Activated CD4-positive, alpha-beta T cell treated with anti-CD3 and anti-CD28 coated beads, Interleukin-2, amount 50 U/mL, for 4 hours (primary cell): Measurements from ENCODE around the gene DHX32.

Experiments
- DNase-seq, 2 experiments: peaks; one replicate each; pipeline ENCODE4 v3.0.0-alpha.2; 2020

Gene DHX32

DNA sequence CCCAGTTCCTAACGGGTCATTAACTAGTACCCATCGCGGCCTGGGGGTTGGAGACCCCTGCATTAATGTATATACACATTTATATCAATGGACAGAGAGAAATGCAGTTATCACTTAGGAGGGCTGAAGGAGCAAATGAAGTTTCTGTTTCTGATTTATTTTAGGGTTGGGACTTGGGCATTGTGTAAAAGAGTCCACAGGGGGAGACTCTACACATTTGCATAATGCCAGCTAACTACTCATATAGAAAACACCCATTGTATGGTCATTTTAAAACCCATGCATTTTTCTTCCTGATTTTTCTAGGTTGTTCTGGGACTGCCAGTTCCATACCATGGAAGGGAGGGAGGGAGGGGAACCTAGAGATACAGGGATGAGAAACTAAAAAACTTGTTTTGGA, 34.2 kb downstream of the DHX32 start:
- DNase-seq, result no peak

DNA sequence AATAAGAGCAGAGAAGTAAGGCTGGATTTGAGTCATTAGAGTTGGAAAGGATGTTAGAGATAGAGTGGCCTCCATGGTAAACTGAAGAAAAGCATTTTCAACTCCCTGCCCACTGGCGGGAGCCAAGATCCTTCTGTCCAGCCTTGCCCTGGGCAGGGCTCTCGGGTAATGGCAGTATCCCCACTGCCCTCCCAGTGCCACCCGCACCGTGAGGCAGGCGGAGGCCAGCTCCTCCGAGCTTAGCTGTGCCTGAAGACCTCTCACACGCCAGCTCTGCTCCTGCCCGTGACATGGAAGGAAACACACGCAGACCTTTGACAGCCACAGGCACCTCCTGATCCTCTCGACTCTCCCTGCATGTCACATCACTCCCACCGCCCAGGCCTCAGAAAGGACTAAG, 35.5 kb downstream of the DHX32 start:
- DNase-seq, result no peak

DNA sequence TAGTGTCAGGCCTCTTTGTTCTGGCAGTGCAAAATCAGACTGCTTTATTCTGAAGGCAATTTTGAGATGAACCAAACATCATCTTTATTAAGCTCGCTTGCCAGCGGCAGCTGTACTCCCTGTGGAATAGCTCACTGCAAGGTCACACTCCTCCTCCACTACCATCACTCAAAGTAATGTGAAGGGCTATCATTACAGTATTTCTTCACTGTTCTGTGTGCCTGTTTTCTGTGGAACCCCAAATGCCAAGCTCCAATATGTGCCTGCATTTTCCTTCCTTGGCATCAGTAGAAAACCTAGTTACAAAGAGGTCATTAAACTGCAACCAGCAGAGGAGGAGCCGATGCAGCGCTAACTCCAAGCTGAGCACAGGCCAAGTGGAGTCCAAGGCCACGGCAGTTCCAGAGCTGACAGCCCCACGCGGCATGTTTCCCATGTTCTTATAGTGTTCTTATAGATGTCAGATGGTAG, 36.3 kb downstream of the DHX32 start:
- DNase-seq, result no peak

DNA sequence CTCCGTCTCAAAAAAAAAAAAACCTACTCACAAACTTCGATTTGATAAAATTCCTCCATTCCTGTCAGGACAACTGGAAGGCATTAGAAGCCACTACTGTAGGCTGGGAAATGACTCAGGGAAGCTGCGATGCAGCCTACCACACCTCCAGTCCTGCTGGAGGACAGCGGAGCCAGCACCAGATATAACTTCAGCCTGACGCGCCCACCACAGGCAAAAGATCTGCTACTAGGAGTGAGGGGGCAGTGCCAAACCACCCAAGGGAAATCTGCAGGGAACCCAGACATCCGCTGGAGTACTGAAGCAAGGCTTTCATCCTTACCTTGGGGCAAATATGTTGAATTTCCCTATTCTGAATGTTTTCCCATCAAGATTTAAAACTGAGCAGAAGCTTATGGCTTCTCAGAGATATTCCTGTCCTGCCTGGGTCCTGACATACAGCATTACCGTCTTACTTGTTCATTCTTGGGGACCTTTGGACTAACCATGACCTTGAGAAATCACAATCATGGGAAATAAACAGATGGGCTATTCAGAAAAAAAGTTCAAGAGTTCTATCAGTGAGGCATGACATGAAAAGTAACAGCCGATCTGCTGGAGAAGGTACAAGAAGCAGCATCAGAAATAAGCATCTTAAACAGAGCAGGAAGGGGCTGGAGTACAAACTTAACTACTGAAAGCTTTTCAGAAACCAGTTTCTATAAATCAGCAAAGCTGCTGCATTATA, 37.3 kb downstream of the DHX32 start:
- no peak for DNase-seq

DNA sequence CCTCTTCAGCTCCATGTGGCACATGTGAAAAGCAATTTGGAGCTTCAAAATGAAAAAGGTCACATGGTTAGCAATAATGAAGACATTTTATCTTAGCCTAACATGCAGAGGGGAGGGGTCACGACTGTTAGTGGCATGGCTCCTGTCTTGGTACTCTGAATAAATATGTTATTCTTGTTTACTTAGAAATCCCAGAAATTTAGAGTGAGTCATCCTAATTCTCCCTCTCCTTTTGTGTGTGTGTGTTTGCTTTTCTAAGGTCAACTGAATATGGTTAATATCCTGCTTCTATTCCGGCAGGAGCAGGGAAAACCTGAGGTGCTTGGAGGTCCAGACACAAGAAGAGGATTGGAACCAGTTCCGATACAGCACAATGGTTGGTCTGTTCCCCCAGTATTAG, 40.1 kb downstream of the DHX32 start:
- no peak for DNase-seq

DNA sequence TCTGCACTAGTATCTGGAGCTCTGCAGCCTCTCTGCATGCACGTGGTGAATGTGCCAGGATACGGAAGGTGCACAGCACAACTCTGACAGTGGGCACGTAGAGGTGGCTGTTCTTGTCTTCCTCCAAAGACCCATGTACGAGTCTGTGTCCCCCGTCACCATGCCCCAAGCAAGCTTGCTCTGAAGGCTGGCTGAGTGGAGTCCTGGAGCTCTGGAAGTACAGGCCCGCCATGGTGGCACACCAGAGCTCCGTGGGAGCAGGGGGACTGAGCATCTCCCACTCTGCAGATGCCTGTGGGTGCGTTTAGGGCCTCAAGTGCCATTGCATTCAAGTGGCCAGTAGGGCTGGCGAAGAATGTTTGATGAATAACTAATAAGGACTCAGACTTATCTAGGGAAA, 40.7 kb downstream of the DHX32 start:
- DNase-seq, result no peak

DNA sequence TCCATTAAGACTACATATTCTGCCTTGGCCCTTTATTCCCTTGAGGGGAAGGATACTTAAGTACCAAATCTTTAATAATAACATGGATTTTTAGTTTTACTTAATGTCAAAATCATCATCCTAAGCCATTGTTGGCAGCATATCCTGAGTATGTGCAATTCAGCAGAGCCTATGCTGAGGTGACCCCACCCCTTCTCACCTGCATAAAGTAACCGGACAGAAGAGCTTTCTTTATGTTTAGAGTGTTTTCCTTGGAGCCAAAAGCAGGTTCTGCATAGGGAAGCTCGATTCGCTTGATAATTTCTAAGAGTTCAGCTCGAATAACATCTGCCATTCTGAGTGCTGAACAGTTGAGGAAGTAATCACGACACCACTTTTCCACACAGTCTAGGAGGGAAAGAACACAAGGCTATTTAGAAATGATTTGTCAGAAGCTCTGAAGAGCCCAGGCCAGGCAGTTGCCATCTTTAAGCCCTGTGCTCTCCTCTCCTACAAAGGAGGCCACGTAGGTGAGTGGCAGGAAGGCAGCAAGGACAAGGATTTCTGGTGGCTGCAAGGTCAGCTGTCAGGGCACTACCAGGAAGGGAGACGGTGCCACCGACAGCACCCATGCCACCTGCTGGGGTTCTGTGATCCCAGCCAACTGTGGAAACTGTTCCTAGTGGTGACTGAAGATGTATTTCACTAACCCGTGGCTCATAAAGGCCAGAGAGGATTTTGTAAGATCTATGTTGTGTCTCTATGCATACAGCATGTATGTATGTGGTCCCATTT, 42.1 kb downstream of the DHX32 start:
- DNase-seq, result no peak

DNA sequence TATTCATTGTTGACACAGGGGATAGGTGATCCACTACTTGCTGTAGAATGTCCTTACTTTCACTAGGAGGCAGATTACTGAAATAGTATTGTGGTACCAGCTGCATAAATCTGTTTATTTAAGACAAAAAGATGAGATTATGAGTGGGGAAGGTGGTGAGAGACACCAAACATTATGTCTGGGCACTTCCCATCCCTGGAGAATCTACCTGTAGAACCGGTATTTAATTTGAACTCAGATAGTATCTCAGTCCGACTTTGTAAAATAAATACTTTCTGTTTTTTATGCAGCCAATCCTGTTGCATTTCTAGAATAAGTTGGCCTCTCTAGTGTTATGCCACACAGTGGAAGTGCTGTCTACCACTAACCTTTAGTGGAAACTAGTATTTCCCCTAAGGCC, 44.3 kb downstream of the DHX32 start:
- DNase-seq, result no peak

DNA sequence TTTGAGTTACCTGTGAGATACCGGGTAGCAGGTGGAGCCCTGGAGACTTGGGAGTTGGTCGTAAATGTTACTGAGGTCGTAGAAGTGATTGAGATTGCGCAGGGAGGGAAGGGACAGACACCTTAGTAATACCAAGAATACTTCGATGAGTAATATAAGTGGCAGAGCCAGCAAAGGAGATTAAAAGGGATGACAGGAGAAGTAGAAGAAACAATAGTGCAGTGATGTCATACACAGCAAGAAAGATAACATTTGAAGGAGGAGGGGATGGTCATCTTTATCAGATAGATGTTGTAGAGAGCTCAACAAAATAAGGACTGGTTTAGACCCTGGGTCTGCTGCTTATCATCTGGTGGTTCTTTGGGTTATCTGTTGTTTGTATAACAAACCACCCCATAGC, 52.8 kb downstream of the DHX32 start:
- no peak for DNase-seq

DNA sequence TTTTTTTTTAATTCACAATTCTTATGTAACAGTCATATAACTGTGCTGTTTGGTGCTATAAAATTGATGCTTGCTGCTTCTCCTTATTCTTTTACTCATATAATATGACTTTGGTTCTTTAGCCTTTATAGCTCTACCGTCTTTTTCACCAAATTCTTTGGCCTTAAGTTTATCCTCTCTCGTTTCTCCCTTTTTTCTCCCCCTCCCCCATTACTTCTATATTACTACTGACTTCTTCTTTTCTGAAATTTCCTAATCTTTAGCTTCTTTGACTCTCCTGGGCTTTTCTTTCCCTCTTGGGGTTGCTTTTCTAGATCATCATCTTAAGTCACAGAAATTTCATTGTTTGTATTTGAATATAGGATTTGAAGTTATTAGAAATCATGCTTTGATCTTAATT, 54.0 kb downstream of the DHX32 start:
- no peak for DNase-seq

DNA sequence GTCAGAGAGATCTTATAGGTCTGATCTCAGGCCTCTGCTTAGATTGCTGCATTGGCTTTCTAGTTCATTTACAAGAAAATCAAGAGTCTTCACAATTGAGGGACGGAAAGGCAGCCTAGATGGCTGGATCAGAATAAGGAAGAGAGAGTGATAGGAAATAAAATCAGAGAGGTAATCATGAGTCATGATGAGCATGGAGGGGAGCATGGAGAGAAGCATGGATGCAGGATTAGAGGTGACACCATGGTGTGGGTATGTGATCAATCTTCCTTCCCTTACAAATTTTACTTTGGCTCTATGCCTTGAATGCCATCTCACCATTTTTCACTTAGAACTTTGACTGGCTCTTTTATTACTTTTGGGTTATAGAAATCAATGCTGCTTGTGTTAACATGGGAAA, 56.4 kb downstream of the DHX32 start:
- no peak for DNase-seq

DNA sequence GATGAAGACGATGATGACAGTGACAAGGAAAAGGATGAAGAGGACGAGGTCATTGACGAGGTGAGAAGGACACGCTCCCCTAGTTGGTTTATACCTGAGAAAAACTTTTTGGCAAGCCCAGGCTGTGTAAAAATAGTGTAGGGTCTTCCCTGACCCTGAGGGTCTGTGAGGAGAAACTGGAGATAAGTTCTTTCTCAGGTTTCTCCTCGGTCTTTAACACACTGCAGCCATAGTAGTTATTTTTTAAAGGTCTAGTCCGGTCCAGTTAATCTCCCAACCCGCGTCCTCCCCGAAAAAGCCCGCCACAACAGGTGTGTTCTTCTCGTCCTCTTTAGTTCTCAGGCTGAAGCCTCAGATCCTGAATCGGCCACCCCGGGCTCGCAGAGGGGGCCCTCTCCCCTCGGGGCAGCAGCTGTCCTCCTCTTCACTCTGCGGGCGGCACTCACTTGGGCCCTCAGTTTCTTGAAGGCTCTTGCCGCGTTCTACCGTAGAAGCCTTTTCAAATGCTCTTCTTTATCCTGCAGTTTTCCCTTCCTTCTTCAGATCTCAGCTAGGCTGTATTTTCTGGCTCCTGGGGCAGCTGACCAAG, 57.3 kb downstream of the DHX32 start:
- DNase-seq, result no peak

DNA sequence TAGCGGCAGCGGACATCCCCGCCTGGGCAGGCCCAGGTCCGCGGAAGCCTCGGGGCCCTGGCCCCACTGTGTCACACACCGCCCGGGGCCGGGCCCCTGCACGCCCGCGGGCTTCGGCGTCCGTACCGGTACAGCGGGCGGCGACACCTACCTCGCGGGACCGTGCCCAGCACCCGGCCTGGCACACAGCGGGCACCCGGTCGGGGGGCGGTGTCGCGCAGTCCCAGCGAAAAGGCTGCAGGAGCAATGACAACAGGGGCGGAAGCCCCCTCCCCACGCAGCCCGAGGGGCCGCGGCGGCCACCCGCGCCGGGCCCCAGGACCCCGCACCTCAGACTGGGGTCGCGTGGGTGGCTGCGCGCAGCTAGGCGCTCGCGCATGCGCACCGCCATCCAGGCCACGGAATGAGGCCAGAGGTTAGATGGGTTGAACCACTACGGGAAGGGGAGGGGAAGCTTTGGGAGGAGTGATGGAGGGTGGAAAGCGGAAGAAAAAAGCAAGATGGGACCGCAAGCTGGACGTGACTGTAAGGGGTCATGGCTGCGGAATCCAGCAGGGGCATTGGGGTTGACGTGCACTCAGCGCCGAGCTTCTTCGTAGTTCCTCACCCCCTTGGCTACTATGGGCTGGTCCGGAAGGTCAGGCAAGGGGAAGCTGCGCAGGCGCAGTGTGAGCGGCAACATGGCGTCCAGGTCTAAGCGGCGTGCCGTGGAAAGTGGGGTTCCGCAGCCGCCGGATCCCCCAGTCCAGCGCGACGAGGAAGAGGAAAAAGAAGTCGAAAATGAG, 58.0 kb downstream of the DHX32 start, which contains the start of the genes BCCIP and UROS:
Gene BCCIP (plus strand): TSS at position 669 of the 785 bp plus-strand sequence. CDS start 12 bp downstream, at position 681.
Gene UROS (minus strand): TSS at position 381 of the 785 bp plus-strand sequence. CDS start 6,759 bp downstream, outside the sequence.
- peak; percentile 83 to 88 for DNase-seq

DNA sequence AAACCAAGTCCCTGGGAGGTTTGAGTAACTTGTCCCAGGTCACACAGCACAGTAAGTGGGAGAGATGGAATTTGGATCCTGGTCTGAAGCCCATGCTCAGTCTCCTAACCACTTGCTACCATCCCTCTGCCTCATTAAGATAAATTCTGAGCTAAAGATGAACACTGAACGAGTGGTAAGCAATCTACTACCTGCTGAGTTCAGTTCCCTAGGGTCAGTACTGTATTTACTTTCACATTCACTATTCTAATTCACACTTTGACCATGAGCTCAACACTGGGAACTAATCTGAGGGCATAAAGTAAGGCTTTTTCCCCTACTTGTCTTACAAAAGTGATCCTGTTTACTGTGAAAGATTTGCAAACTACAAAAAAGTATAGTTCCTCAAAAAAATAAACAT, 60.4 kb downstream of the DHX32 start:
- DNase-seq, result no peak

DNA sequence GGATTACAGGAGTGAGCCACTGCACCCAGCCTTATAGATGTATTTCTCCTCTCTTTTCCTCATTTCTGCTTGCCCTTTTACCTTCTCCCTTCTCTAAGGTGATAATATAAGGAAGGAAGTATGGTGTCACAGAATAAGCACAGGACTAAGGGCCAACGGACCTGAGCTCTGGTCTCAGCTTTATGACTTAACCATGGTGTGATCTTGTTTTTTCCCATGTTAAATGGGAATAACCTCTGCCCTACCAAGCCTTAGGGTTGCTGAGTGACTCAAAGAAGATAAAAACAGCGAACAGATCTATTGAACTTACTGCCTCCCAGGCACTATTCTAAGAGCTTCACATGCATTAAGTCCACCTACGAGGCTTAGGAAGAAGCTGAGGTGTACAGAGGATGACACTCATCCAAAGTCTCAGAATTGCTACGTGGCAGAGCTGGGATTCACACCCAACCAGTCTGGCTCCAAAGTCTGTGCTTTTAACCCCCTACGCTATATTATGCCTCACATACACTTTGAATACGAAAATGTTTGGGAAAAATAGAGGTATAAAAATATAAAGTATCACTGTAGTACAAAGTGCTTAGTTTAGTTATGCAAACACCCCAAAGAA, 63.6 kb downstream of the DHX32 start:
- no peak for DNase-seq

DNA sequence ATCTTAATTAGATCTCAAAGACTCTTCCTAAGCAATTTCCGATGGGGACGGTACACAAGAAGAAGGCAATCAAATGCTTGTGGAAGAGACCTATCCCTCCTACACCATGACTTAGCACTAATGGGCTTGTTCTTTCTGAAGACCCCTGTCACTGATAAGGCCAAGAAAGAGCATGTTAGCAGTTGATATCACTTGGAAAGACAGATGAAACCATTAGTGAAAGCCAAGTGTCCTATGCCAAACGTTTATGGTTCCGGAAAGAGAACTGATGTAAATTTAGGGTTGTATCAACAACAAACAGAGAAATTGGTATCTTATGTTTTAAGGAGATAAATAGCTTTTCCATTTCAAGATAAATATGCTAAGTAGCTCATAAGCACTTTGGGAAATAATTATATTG, 64.5 kb downstream of the DHX32 start:
- no peak for DNase-seq

DNA sequence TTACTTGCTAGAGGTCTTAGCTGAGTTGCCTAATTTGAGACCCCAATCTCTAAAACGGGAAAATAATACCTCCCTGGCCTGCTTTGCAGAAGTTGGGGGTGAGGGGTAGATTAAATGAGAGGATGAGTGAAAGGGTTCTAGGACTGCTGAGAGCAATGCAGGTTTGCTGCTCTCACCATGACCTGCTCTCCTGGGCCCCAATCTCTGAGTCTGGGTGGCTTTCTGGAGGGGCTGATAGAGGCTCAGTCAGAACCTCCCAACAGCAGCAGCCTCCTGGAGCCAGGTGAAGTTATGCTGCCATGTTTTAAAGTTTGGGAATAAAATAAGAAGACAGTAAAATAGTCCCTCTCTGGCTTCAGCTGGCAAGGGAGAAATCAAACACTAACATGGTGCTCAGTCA, 65.3 kb downstream of the DHX32 start:
- DNase-seq, result no peak

DNA sequence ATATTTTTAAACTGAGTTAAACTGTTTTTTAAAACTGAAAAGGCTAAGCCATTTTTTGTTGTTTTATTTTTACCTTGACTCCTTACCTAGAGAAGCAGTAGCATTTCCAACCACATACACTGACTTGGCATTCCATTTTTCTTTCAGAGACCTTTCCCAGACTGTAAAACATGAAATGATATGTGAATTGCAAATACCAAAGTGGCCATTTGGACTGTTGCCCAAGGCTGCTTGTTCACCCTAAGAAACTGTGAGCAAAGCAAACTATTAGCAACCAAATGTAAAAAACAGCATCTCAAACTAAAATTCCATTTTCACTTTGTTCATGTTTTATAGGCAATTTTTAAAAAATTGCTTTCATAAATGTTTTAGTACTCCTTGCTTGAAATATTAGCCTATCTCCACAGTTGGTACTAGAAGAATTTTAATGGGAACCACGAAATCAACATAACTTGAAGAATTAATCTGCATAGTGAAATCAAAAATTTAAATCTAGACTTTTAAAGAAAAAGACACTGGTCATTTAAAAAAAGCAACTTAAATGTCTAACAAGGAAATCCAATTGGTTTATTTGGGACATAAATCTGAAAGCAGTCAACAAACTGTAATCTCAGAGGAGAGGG, 68.9 kb downstream of the DHX32 start:
- DNase-seq, result no peak

DNA sequence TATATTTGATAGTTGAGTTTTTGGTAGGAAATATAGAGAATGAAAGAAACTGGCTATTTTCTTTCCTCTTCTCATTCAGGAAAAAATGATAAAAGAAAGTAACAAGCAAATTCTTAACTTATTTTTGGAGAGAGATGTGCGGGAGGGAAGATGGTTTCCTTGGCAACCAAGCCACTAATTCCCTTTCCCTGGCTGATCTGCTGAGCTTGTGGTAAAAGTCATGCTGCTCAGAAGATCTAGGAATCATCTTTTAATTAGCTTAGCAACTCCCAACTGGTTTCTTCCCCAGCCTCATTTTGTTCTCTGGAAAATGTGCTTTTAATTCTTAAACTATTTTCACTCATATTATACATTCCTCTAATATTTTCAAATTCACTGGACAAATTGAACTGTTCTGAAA, 69.8 kb downstream of the DHX32 start:
- no peak for DNase-seq

DNA sequence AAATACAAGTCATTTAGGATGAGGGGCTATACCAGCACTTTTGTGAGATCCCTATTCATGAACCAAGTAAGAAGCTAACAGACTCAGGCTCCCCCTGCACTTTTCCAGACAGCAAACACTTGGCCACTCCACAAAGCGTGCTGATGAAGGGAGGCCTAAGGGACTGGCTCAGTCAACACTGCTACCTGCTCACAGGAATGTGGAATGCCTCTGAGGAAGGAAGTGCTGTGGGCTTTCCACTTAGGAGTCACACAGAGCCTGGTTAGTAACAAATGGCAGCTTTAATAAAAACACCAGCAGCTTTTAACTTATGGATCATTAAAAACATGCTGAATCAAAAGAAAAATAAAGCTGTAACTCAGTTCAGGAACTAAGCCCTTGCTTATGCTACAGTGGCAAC, 73.0 kb downstream of the DHX32 start:
- no peak for DNase-seq

DNA sequence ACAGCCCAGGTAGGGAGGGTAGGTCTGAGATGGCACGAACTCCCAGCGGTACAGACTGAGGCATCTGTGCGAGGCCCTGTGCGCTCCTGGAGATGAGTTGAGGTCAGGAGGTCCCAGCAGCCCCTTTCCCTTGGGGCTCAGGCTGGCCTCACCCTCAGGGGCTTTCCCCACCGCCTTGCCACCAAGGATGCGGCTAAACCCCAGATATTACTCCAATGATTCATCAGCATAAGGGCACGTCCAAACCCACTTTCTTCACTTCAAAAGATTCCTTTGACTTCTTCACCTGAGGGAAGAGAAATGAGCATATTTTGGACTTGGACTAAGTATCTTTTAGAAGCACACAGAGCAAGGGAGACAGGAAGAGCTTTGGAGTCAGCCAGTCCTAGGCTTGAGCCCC, 78.4 kb downstream of the DHX32 start:
- no peak for DNase-seq

DNA sequence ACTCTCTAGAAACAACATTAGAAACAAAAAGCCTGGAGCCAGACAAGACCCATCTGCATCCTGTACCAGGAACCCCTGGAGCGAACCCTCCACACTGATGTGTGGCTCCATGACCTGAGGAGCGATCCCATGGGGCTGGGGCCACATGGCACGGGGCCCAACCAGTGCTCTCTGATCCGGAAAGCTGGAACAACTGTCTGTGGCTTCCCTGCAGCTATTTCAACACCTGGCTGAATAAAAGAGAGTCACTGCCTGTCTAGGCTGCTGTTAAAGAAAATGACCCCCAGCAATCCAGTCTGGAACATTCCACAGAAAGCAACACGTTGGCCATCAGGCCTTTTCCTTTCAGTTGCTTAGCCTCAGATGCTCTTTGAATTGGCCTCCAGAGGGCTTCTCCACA, 79.0 kb downstream of the DHX32 start:
- DNase-seq, result no peak
